H9 (cell line): ENCODE data around the gene LTBP2. TPM values are rescaled to one million over a fixed set of nuclear protein-coding genes. Genes with fewer than 3 reads are reported as not detected.
A peak's percentile ranks its signal among the peaks of the same experiment; 100 is the strongest.

Source experiments
- DNase-seq: peaks from one replicate; pipeline ENCODE4 v3.0.0-alpha.2; 2017
- H2AFZ ChIP-seq: one replicate; pipeline ENCODE4 v1.6.1; 2013; ENCODE audit warnings: mild to moderate bottlenecking, low read length, control low read depth, moderate library complexity
- H2AK5ac ChIP-seq: 2 replicates; pipeline ENCODE4 v1.6.1; 2013; ENCODE audit warnings: low read length, control low read depth, mixed read lengths; ENCODE audit not compliant: insufficient read length
- H2BK120ac ChIP-seq: one replicate; pipeline ENCODE4 v1.6.1; 2013; ENCODE audit warnings: low read depth, mild to moderate bottlenecking, low read length, control low read depth, inconsistent platforms; ENCODE audit not compliant: poor library complexity, severe bottlenecking
- H2BK12ac ChIP-seq: 2 replicates; pipeline ENCODE4 v1.6.1; 2013; ENCODE audit warnings: low read length, control low read depth, mixed read lengths, low read depth; ENCODE audit not compliant: insufficient read length
- H2BK15ac ChIP-seq: 2 replicates; pipeline ENCODE4 v1.6.1; 2013; ENCODE audit warnings: low read depth, low read length, control low read depth
- H2BK20ac ChIP-seq: one replicate; pipeline ENCODE4 v1.6.1; 2013; ENCODE audit warnings: low read depth, mild to moderate bottlenecking, low read length, control low read depth, inconsistent platforms; ENCODE audit not compliant: poor library complexity, severe bottlenecking
- H2BK5ac ChIP-seq: 2 replicates; pipeline ENCODE4 v1.6.1; 2013; ENCODE audit warnings: low read length, control low read depth, mixed read lengths; ENCODE audit not compliant: insufficient read length
- H3K14ac ChIP-seq: 2 replicates; pipeline ENCODE4 v1.6.1; 2013; ENCODE audit warnings: low read length, control low read depth; ENCODE audit not compliant: insufficient read depth
- H3K18ac ChIP-seq: 2 replicates; pipeline ENCODE4 v1.6.1; 2013; ENCODE audit warnings: low read depth, mild to moderate bottlenecking, mixed read lengths, low read length, control low read depth; ENCODE audit not compliant: insufficient read length
- H3K23ac ChIP-seq: 2 replicates; pipeline ENCODE4 v1.6.1; 2013; ENCODE audit warnings: low read length, control low read depth, mixed read lengths, low read depth; ENCODE audit not compliant: insufficient read length
- H3K23me2 ChIP-seq: 2 replicates; pipeline ENCODE4 v1.6.1; 2013; ENCODE audit warnings: low read depth, mild to moderate bottlenecking, mixed read lengths, low read length, control low read depth; ENCODE audit not compliant: insufficient read length, poor library complexity, severe bottlenecking
- H3K27ac ChIP-seq: 2 replicates; pipeline ENCODE4 v1.5.1; 2013; ENCODE audit warnings: low read length, control low read depth, mixed read lengths, low read depth; ENCODE audit not compliant: insufficient read length
- H3K27me3 ChIP-seq: 2 replicates; pipeline ENCODE4 v1.6.1; 2013; ENCODE audit warnings: low read length, control low read depth, inconsistent platforms; ENCODE audit not compliant: insufficient read depth
- H3K4ac ChIP-seq: 2 replicates; pipeline ENCODE4 v1.6.1; 2013; ENCODE audit warnings: low read depth, mild to moderate bottlenecking, control low read depth, inconsistent platforms, low read length, moderate library complexity
- H3K4me1 ChIP-seq: 2 replicates; pipeline ENCODE4 v1.6.1; 2013; ENCODE audit warnings: low read length, control low read depth, inconsistent platforms; ENCODE audit not compliant: insufficient read depth
- H3K4me2 ChIP-seq: 2 replicates; pipeline ENCODE4 v1.6.1; 2013; ENCODE audit warnings: low read length, control low read depth, mixed read lengths; ENCODE audit not compliant: insufficient read length, insufficient read depth
- H3K56ac ChIP-seq: 2 replicates; pipeline ENCODE4 v1.6.1; 2013; ENCODE audit warnings: low read depth, mild to moderate bottlenecking, mixed read lengths, low read length, control low read depth; ENCODE audit not compliant: insufficient read length
- H3K79me1 ChIP-seq: 2 replicates; pipeline ENCODE4 v1.6.1; 2013; ENCODE audit warnings: low read depth, mild to moderate bottlenecking, moderate library complexity, low read length, control low read depth, inconsistent platforms; ENCODE audit not compliant: insufficient read depth, poor library complexity, severe bottlenecking
- H3K79me2 ChIP-seq: 2 replicates; pipeline ENCODE4 v1.6.1; 2013; ENCODE audit warnings: low read length, control low read depth, inconsistent platforms; ENCODE audit not compliant: insufficient read depth
- H3K9ac ChIP-seq: 2 replicates; pipeline ENCODE4 v1.6.1; 2013; ENCODE audit warnings: low read length, control low read depth, mixed read lengths; ENCODE audit not compliant: insufficient read length; ENCODE audit errors: extremely low read depth
- H3K9me3 ChIP-seq: one replicate; pipeline ENCODE4 v1.6.1; 2013; ENCODE audit warnings: low read depth, low read length, inconsistent platforms; ENCODE audit not compliant: control insufficient read depth
- H3T11ph ChIP-seq: one replicate; pipeline ENCODE4 v1.6.1; 2013; ENCODE audit warnings: mild to moderate bottlenecking, low read length, control low read depth, inconsistent platforms
- H4K20me1 ChIP-seq: one replicate; pipeline ENCODE4 v1.6.1; 2013; ENCODE audit not compliant: control insufficient read depth, insufficient read length, insufficient read depth
- H4K5ac ChIP-seq: 2 replicates; pipeline ENCODE4 v1.6.1; 2013; ENCODE audit warnings: low read depth, mild to moderate bottlenecking, mixed read lengths, low read length, control low read depth; ENCODE audit not compliant: insufficient read length
- H4K8ac ChIP-seq: replicated peaks from 2 replicates; pipeline ENCODE4 v1.6.1; 2013; ENCODE audit warnings: low read length, control low read depth, mixed read lengths, low read depth; ENCODE audit not compliant: insufficient read length
- H4K91ac ChIP-seq: 2 replicates; pipeline ENCODE4 v1.6.1; 2013; ENCODE audit warnings: low read depth, mild to moderate bottlenecking, moderate library complexity, mixed read lengths, low read length, control low read depth; ENCODE audit not compliant: insufficient read length
- H3K27ac Mint-ChIP-seq, 3 experiments: 2 replicates in 2 of 3; 3 replicates in 1 of 3; pipeline ENCODE4 v1.8.0; 2020 to 2021; ENCODE audit warnings: mixed read lengths in 3 of 3, mild to moderate bottlenecking in 1 of 3, moderate library complexity in 1 of 3
- H3K27me3 Mint-ChIP-seq: 2 replicates; pipeline ENCODE4 v1.8.0; 2021; ENCODE audit warnings: low read depth, mild to moderate bottlenecking, moderate library complexity, mixed read lengths
- H3K36me3 Mint-ChIP-seq, 3 experiments: 2 replicates in 2 of 3; 3 replicates in 1 of 3; pipeline ENCODE4 v1.8.0; 2020 to 2021; ENCODE audit warnings: low read depth in 3 of 3, mixed read lengths in 3 of 3; ENCODE audit not compliant: insufficient read depth in 1 of 3
- H3K4me1 Mint-ChIP-seq, 2 experiments: 2 replicates each; pipeline ENCODE4 v1.8.0; 2020; ENCODE audit warnings: mixed read lengths in 2 of 2
- H3K4me3 Mint-ChIP-seq, 2 experiments: 2 replicates in 1 of 2; 3 replicates in 1 of 2; pipeline ENCODE4 v1.8.0; 2020 to 2021; ENCODE audit warnings: mild to moderate bottlenecking in 2 of 2, mixed read lengths in 2 of 2, moderate library complexity in 1 of 2
- H3K9me3 Mint-ChIP-seq, 2 experiments: 2 replicates in 1 of 2; 3 replicates in 1 of 2; pipeline ENCODE4 v1.8.0; 2020; ENCODE audit warnings: mild to moderate bottlenecking in 2 of 2, mixed read lengths in 2 of 2, moderate library complexity in 1 of 2
- CTCF ChIP-seq: fragments of 200-600 bp; sonication (generic); conservative IDR thresholded peaks from 3 replicates; pipeline ENCODE4 v1.8.0; 2021; ENCODE audit warnings: antibody characterized with exemption, mild to moderate bottlenecking
- WGBS: extraction: QIAGEN DNeasy Blood & Tissue Kit; methylation state at CpG from one replicate; pipeline ENCODE4 v1.1.7; 2013; ENCODE audit warnings: missing lambda C conversion rate, low lambda C conversion rate, mixed read lengths; ENCODE audit not compliant: insufficient read length; ENCODE audit errors: extremely low coverage; 5-methylcytosine and 5-hydroxymethylcytosine counted together
- total RNA-seq: library from RNA; stranded (reverse); gene quantifications from 2 replicates; pipeline ENCODE4 v1.2.1, GENCODE V29; 2021

The LTBP2 gene
- total RNA-seq, 1 experiment from 2014 or later, result 0.77 TPM

- no peak overlapping the region for H4K8ac ChIP-seq
- no peak overlapping the region for H2BK5ac ChIP-seq
- H3K79me1 ChIP-seq, result no peaks in the 10 kb centered on the region
- H3K4me2 ChIP-seq, result no peak overlapping the region
- DNase-seq, result no peak
- H3K23me2 ChIP-seq, result no peaks in the 10 kb centered on the region
- no peak overlapping the region for H2AK5ac ChIP-seq
- H2BK12ac ChIP-seq, result no peak overlapping the region
- no peak overlapping the region for H4K5ac ChIP-seq
- no peaks in the 10 kb centered on the region for H3K79me2 ChIP-seq
- H3T11ph ChIP-seq, result no peak overlapping the region
- peaks cover 5 to 21% of the 10 kb centered on the region in 2 experiments for H3K4me1 Mint-ChIP-seq
- H3K27me3 ChIP-seq, result no peaks in the 10 kb centered on the region
- no peak overlapping the region for H2BK120ac ChIP-seq
- H3K9ac ChIP-seq, result no peak overlapping the region
- no peak overlapping the region for H2AFZ ChIP-seq
- H3K9me3 ChIP-seq, result no peaks in the 10 kb centered on the region
- no peak overlapping the region for H3K56ac ChIP-seq
- H3K36me3 Mint-ChIP-seq, result peaks cover 3 to 9% (median 4%) of the 10 kb centered on the region in 3 experiments; a peak in 4 of 7 replicates
- no peak overlapping the region for H4K91ac ChIP-seq
- no peak overlapping the region for H2BK15ac ChIP-seq
- H3K27ac ChIP-seq, result no peak overlapping the region
- H3K4ac ChIP-seq, result no peak overlapping the region
- peak overlapping the region; percentile 21; the same call in 1 of the 2 replicates for H3K14ac ChIP-seq
- peaks cover 2 to 7% of the 10 kb centered on the region in 2 experiments; a peak in 4 of 5 replicates for H3K9me3 Mint-ChIP-seq
- peaks cover 3% of the 10 kb centered on the region for H3K27me3 Mint-ChIP-seq
- no peak overlapping the region for H3K4me3 Mint-ChIP-seq
- H3K27ac Mint-ChIP-seq, result 0 out of 7 replicates have a peak overlapping the region, but pooled peaks of 2 of the 3 experiments have one; percentile 12 to 76
- no peak for TF ChIP-seq CTCF
- no CpG with 5 or more reads among the region's 6 CpGs for WGBS
- H4K20me1 ChIP-seq, result no peaks in the 10 kb centered on the region
- H3K23ac ChIP-seq, result no peak overlapping the region
- H2BK20ac ChIP-seq, result no peak overlapping the region
- H3K18ac ChIP-seq, result no peak overlapping the region
- H3K4me1 ChIP-seq, result no peaks in the 10 kb centered on the region
Measured at GRCh38 chr14:74459976-74460375, 152.1 kb downstream of the LTBP2 start.
